T-helper 9 cell (primary cell): Measurements from ENCODE around the gene TRPM5.

Source experiments
- DNase-seq: peaks from one replicate; pipeline ENCODE4 v3.0.0-alpha.2; 2020

Gene TRPM5

DNA sequence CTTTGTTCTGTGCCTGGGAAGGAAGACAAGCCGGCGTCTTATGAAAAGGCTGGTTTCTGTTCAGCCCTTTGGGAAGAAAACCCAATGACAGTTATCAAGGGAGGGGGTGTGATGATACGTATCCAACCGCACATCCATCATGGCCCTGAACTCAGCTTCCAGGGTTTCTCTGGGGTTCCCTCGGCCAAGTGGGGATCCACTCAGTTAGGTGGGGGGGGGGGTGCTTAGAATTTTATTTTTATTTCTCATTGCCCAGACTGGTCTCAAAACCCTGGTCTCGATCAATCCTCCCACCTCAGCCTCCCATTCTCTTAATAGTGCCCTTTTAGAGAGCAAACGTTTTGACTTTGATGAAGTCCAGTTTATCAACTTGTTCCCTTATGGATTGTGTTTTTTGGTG is 26.2 kb upstream of the TRPM5 start:
- no peak for DNase-seq

DNA sequence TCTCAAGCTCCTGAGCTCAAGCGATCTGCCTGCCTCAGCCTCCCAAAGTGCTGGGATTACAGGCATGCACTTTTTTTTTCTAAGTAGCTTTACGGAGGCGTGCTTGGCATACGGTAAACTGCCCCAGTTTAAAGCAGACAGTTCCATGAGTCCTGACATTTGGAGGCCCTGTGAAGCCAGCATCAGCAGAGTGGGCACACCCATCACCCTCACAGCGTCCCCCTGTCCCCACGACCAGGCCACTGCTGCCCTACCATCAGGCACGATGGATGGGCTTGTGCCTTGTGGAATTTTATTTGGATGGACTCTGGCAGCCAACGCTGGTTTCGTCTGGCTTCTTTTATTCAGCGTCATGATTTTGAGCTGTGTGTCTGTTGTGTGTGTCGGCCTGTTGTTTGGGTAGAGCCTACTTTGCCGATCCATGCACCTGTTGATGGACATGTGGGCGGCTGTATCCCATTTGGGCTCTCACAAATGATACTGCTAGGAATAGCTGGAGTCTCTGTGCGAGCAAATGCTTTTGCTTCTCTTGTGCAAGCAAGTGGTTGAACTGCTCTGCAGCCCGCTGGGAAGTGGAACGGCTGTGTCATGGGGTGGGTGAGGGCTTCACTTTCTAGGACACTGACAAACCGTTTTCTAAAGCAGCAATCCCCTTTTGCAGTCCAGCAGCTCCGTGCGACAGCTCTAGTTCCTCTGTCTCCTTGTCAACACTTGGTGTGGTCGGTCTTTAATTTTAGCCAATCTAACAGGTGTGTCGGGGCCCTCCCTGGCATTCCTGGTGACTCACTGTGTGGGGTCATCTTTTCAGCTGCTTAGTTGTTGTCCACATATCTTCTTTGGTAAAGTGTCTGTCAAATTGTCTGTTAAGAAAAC is 24.3 kb upstream of the TRPM5 start:
- DNase-seq: no peak

DNA sequence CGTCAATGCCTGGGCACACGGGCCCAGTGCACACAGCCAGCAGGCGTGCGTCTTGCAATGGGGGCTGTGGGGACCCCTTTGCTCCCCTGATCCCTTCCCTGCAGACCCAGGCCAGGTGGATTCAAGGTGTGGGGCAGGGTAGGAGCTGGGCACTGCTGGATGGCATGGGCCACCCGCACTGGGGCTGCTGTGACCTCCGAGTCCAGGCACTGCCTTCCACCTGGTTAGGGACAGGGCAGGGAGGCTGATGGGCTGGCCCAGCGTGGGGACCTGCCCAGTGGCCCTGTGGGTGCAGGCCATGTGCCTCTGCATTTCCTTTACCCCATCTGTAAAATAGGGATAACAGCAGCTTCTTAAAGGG is 23.4 kb upstream of the TRPM5 start:
- no peak for DNase-seq

DNA sequence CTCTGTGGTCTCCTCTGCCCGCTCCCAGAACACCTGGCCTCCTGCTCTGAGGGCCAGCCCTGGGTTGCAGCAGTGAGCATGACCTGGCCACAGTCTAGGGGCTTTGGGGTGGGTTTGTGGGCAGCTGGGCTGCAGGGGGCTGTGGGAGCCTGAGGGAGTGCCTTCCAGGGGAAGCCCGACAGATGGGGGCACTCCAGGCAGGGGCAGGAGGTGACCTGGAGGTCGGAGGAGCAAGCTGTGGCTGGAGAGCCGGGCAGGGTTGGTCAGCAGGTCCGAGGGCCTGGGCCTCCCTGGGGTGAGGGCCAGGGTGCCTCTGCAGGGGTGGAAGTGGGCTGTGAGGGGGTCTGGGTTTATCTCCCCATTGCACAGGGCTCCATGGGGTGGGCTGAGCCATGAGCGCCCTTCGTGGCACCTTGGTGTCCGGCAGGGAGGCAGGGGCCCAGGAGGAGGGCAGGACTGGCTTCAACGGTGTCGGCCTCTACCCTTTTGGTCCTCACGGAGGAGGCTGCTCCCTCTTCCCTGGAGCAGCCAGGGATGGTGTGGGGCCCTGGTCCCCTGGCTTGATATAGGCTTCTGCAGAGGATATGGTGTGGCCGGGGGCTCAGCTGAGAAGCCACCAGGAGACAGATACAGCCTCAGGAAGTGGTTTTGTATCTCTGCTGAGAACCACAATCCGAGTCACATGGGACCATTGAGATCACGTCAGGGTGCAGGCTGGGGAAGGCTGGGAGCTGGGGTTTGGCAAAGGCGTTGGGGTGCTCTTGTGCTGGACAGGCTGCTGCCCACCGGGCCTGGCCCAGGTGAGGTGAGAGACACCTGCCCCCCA is 22.8 kb upstream of the TRPM5 start:
- no peak for DNase-seq

DNA sequence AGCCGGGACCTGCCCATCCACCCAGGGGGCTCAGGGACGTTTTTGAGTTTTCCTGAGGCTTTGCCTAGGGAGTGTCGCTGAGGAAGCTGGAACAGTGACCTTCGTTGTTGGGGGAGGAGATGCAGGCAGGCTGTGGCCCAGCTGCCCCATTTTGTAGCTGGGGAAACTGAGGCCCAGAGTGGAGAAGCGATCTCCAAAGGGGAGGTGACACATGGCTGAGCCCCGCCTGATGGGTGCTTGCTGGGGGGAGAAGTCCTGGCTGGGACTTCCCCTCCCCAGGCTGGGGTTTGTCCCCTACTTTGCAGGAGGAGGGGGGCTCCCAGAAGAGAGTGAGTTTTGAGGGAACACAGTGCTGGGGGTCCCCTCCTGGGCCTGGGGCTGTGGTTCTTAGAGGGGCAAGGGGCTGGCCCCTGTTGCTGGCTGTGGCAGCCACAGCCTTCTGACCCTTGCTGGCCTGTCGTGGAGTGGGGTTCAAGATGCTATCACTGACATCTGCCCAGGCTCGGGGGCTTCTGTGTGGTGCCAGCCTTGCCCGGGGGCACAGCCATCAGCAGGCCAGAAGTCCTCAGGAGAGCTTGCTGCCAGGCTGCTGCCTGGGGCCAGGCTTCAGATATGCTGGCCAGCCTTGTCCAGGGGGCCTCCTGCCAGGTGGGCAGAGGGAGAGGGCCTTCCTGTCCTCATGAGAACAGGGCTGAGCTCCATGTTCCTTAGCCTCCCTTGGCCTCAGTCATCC is 21.9 kb upstream of the TRPM5 start:
- no peak for DNase-seq

DNA sequence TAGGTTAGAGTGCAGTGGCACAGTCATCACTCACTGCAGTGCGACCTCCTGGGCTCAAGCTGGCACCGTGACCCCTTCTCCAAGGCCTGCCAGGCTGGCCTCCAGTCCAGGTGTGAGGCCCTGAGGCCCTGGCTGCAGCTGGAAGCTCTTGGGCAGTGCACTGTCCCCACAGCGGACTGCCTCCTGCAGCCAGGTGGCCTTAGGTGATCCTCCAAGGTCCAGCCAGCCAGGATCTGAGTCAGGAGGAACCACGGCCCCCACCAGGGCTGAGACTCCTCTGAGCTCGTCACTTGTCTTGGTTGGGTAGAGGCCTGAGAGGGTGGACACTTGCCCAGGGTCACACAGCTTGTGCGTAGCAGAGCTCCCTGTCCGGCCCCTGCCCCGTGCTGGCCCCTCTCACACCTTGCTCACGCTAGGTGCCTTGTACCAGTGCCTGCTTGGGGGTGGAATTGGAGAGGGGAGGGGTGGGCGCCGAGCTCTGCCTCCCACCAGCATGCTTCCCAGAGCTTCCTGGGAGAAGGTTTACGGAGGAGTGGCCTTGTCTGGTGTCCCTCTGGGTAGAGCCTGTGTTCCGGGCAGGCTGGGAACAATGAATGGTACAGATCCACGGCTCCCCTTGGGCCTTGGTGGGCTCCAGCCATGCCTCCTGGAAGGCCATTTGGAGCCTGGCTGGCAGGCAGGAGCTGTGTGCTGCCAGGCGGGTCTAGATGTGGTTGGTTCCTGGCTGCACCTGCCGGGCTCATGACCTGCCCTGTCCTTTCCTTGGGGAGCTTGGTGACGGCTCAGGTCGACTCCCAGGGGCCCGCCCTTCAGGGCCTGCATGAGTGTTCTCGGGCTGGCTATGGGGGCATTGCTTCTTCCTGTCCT is 21.1 kb upstream of the TRPM5 start:
- no peak for DNase-seq

DNA sequence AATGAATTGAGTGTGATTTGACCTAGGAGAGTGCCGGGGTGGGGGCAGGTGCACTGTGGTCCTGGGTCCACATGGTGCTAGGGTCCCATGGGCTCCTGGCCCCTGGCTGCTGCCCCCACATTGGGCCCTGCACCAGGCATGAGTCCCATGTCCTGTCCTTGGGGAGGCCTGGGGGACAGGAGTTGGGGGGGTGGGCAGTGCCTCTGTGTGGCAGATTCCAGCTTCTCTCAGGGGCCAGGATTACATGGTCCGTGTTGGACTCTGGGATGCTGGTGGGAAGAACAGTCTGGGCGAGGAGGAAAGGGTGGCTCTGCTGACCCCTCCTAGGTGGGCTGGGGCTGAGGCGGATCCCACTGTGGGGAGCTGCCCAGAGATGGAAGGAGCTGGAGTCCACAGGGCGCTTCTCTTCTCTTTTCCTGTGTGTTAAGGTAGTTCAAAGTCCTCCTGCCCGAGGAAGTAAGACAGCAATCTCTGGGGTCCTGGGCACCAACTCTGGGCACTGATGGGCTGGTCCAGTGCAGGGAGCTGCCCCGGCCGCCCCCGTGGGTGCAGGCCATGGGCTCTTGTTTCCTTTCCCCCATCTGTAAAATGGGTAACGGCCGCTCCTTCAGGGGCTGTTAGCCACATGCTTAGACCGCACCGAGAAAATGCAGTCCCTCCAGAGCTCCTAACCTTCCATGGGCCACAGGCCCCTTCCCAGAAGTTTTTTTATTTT is 20.3 kb upstream of the TRPM5 start:
- no peak for DNase-seq

DNA sequence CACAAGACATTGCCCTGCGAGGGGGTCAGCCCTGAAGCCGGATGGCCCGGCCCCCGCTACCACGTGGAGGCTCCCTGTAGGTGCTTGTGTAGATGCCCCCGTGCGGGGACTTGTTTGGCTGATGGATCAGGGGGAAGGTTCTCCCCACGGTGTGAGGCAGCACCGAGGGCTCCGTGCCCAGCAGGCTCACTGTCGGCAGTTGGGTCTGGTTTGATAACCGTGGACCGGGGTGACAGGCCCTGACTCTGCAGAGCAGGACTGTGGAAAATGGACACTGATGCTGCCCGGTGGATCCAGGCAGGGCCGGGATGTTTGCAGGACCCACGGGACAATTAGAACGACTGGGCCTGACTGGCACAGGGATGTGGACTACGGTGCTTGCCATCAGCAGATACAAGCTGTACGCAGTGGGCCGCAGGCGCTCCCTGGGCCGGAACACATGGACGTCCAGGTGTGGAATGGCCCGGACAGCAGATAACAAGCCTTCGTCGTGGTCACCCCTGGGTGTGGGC is 19.5 kb upstream of the TRPM5 start:
- no peak for DNase-seq

DNA sequence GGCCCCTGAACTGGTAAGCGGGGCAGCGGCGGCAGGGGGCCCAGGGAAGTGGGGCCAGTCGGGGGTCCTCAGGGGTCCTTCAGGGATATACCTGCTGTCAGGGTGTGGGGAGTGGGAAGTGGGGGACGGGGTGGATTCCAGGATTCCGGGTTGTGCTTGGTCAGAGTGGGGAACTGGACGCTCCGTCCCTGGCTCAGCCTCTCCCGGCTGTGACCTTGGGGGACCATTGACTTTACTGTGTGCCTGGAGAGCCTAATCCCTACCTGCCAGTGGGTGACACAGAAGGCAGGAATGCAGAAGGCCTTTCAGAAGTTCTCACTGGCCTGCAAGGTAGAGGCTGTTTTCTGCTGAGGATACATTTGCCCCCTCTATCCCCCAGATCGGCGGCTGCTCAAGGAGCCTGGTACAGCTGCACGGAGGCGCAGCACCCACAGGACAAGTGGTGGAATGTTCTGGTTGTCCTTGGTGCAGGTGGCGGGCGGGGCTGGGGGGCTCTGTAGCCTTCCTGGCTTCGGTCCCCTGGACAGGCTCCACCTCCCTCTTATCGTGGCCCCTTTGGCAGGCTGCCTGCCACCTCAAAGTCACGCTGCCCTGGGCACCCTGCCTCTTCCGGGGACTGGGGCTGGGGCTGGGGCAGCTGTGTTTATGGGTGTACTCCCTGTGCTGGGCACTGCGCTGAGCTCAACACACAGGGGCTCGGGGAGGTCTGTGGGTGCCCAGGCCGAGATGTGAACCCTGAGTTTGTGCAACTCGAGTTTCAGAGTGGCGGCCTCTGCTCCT is 18.9 kb upstream of the TRPM5 start:
- no peak for DNase-seq

DNA sequence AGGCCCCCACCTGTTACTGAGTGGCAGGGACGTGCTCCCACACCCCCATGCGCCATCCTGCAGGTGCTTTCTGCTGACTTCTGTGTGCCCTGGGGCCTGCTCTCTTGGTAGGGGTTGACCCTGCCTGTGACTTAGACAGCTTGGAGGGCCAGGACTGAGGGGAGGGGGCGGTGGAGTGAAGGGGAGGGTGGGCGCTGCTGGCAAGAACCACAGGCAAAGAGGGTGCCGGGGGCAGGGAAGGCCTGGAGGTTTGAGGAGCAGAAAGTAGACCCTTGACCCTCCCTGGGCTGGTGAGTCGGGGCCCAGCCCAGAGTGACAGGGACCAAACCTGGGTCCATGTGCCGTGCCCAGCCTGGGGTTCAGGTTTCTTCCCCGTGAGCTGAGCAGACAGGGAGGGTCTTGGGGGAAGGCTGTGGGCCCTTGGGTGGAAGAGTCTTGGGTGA is 18.2 kb upstream of the TRPM5 start:
- no peak for DNase-seq

DNA sequence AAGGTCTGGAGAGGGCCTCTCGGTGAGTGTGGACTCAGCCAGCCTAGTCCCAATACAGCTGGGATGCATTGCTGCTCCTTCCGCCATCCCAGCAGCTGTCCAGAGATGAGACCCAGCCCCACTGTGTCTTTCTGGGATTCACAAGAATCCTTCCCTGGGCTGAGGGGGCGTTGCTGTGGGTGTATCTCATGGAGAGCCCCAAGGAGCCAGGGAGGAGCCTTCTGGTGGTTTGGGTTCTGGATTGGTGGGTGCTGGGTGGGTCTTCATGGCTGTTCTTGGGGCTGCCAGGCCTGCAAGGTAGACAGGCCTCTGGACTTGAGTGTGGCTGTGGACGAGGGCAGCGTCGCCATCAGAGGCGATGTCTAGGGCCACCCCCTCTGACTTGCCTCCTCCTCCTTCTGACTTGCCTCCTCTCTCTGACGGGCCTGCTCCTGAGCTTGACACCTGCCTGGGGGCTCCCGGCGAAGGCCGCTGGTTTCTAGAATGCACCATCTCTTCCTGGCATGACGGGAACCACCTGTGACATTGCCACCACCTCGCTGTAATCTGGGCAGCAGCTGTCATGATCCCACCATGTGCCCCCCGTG is 17.7 kb upstream of the TRPM5 start:
- DNase-seq: no peak

DNA sequence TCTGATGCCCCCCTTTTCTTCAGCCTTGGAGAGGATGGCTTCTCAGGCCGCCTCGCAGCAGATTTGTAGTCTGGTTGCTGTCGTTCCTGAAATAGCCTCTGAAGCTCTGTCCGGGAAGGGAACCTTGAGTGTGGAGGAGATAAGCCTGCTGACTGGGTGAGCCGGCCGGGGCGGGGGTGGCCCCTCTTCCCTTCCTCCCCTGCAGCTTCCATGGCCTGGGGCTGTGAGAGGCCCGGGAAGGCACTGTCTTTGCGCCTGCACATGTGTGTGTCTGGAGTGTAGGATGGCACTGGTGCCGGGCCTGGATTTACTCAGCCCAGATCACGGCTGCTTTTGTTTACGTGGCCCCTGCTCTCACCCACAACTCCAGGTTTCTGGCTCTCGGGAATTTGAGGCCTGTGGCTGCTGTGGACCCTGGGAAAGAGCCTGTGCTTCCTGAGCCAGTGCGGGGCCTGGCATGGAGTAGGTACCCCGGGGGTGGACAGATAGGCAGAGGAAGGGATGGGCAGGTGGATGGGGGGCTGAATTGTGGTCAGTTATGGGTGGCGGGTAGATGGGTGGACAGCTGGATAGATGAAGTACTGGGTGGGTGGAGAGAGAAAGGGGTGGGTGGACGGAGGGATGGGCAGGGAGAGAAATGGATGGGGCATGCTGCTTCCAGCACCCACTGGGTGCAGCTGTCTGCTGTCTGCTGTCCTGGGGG is 17.1 kb upstream of the TRPM5 start:
- no peak for DNase-seq

DNA sequence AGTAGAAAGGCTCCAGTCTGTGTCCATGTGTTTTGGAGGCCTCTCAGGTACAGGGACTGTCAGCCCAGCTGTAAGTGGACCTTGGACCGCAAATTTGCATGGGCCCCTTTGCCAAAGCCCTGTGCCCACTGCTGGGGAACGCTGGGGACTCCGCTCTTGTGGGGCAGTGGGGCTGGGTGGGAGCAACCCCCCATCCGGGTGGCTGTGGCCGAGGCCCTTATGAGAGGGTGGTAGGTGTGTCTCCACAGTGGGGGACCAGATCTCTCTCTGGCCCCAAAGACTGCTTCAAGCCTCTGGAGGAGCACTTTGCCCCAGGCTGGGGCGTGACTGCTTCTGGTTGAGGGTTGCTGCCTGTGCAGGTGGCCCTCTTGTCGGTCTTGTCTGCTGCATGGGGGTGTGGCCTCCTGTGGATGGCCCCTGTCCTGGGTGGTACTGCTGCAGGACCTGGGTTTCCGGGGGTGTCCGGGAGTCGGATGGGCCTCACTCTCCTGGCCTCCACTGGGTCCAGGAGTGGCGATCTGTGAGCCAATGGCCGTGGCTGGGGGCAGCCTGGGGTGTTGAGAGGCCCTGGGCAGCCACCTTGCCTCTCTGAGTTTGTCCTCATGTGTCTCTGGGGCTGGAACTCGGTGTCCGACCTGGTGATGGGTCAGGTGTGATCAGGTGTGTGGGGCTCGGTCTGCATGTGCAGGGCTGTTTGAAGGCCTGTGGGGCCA is 16.4 kb upstream of the TRPM5 start:
- no peak for DNase-seq

DNA sequence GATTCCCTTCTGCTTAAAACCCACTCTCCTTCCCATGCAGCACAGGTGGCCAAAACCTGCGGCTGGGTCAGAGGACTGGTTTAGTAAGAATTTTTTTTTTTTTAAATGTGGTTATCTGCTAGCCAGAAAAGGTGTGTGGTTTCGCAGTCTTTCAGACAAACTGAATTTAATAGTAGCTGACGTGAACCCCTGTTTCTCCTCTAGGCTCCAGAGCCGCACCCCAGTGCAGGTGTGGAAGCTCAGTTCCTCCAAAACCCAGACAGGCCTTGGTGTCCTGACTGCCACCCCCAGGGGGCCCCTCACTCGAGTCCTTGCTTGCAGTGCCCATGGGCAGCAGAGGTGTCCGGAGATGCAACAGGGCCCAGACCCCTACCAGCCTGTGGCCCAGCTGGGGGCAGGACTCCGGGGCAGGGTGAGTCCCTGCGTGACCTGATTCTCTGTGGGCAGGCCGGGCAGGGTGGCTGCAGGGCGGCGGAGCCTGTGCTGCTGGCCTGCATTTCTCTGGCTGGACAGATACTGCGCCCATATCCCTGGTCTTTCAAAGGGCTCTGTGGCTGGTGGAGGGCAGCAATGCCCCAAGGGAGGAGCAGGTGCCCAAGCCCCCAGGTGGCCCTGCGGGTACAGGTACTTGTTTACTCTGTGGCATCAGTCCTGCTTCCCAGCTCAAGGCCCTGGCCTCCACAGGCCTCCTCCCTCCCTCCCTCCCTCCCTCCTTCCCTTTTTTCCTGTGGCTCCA is 15.7 kb upstream of the TRPM5 start:
- DNase-seq: no peak

DNA sequence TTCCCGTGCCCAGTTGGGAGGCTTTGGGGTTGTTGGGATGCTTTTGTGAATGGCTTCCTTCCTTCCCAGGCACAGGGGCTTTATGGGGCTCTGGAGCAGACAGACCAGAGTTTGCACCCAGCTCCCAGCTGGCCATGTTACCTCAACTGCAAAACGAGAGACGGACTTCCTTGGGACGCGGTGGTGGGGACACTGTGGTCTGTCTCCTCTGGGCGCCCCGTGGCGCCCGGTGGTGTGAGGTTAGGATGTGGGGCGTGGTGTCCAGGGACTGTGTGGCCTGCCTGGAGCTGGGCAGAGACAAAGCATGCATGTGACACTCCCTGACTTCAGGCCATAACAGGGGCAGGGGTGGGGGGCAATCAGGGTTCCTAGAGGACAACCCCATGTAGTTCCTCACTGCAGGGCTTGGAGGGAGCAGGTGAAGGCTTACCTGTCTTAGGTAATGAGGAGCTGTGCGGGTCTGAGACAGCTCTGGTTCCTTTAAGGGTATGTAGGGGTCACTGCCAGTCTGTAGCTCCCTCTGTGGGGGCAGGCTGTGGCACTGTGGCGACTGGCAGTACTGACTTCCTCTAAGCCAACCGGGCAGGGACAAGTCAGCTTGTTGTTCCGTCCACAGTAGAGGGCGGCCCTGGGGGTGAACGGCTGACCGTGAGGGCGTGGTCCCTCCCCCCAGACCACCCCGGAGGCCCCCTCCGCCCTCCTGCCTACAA is 14.9 kb upstream of the TRPM5 start:
- DNase-seq: no peak

DNA sequence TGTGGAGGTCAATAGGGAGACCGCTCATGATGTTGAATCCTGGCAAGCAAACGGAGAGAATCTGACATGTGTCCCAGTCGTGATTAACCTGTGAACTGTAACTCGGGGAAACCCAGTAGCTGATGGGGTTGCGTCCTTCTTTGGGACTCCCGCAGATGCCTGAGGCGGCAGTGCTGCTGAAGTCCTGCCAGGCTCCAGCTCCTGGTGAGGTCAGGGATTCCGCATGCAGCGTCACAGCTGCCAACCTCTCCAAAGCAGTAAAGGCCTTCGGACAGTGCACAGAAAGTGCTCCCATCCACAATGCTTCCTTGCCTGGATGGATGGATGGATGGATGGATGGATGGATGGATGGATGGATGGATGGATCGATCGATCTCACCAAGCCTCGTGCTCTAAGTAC is 14.0 kb upstream of the TRPM5 start:
- no peak for DNase-seq

DNA sequence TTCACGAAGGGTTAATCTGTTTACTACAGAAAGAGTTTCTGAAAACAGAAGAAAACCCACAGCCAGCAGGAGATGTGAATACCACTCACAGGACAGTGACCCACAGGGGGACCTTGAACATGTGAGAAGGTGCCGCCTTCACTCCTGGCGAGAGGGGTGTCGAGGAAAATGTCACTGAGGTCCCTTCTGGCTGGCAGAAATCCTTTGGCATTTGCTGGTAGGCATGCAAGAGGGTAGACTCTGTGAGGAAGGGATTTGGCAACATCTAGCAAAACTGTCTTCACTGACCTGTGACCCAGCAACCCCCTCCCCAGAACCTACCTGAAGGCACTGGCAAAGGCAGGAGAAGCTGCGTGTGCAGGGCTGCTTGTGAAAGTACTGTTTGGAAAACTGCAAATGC is 9.1 kb upstream of the TRPM5 start:
- DNase-seq: no peak
